Liver (tissue), 9 donors: ENCODE results near the gene LDHAL6B. TPM values are rescaled to one million over a fixed set of nuclear protein-coding genes. Genes with fewer than 3 reads are reported as not detected.

Experiments used
- DNase-seq: peaks from one replicate; pipeline ENCODE4 v3.0.0-alpha.2; 2017; ENCODE audit warnings: low spot score
- H3K27ac ChIP-seq, 2 donors: one replicate each; pipeline ENCODE4 v1.7.0; 2013; ENCODE audit warnings: inconsistent platforms in 2 of 2, low read length in 2 of 2, control low read depth in 1 of 2, low read depth in 1 of 2, mild to moderate bottlenecking in 1 of 2
- H3K27me3 ChIP-seq, 4 donors: one replicate each; pipeline versions ENCODE4 v1.6.1 to v1.7.0; 2013; ENCODE audit warnings: low read length in 3 of 4, inconsistent platforms in 1 of 4, mild to moderate bottlenecking in 1 of 4, moderate library complexity in 1 of 4; ENCODE audit not compliant: control insufficient read depth in 4 of 4, insufficient read depth in 4 of 4
- H3K36me3 ChIP-seq, 4 donors: one replicate each; pipeline versions ENCODE4 v1.6.1 to v1.7.0; 2013; ENCODE audit warnings: low read length in 3 of 4, mild to moderate bottlenecking in 3 of 4, low read depth in 1 of 4, moderate library complexity in 1 of 4; ENCODE audit not compliant: control insufficient read depth in 4 of 4, insufficient read depth in 3 of 4
- H3K4me1 ChIP-seq, 4 donors: one replicate each; pipeline versions ENCODE4 v1.6.1 to v1.7.0; 2013; ENCODE audit warnings: low read length in 3 of 4, mild to moderate bottlenecking in 3 of 4, moderate library complexity in 1 of 4; ENCODE audit not compliant: control insufficient read depth in 4 of 4, insufficient read depth in 4 of 4
- H3K4me3 ChIP-seq, 3 donors: one replicate each; pipeline versions ENCODE4 v1.6.1 to v1.7.0; 2013; ENCODE audit warnings: low read length in 3 of 3, control low read depth in 1 of 3, low read depth in 1 of 3, mild to moderate bottlenecking in 1 of 3
- H3K9ac ChIP-seq, 2 donors: one replicate each; pipeline ENCODE4 v1.7.0; 2013; ENCODE audit warnings: low read length in 2 of 2, mild to moderate bottlenecking in 2 of 2, moderate library complexity in 2 of 2, control low read depth in 1 of 2, low read depth in 1 of 2
- H3K9me3 ChIP-seq, 4 donors: one replicate each; pipeline versions ENCODE4 v1.6.1 to v1.7.0; 2013; ENCODE audit warnings: low read length in 3 of 4; ENCODE audit not compliant: control insufficient read depth in 4 of 4
- EGR1 ChIP-seq, 2 donors: IDR thresholded peaks; 2 replicates each; pipeline ENCODE4 v1.6.1; 2016 to 2018; ENCODE audit warnings: antibody characterized with exemption in 2 of 2, low read depth in 2 of 2
- FOXA1 ChIP-seq: IDR thresholded peaks from 2 replicates; pipeline ENCODE4 v1.6.1; 2016; ENCODE audit warnings: antibody characterized with exemption
- FOXA2 ChIP-seq: IDR thresholded peaks from 2 replicates; pipeline ENCODE4 v1.6.1; 2016; ENCODE audit warnings: antibody characterized with exemption
- GABPA ChIP-seq, 2 donors: IDR thresholded peaks in 1 of 2; conservative IDR thresholded peaks in 1 of 2; 2 replicates each; pipeline ENCODE4 v1.6.1; 2016; ENCODE audit warnings: antibody characterized with exemption in 2 of 2, mild to moderate bottlenecking in 1 of 2, moderate library complexity in 1 of 2
- HNF4A ChIP-seq, 2 donors: conservative IDR thresholded peaks; 2 replicates each; pipeline ENCODE4 v1.6.1; 2016; ENCODE audit warnings: antibody characterized with exemption in 2 of 2, mild to moderate bottlenecking in 2 of 2
- HNF4G ChIP-seq: IDR thresholded peaks from 2 replicates; pipeline ENCODE4 v1.6.1; 2016; ENCODE audit warnings: antibody characterized with exemption
- JUND ChIP-seq, 2 donors: IDR thresholded peaks; 2 replicates each; pipeline ENCODE4 v1.6.1; 2016; ENCODE audit warnings: antibody characterized with exemption in 2 of 2
- NR2F2 ChIP-seq: IDR thresholded peaks from 2 replicates; pipeline ENCODE4 v1.6.1; 2016; ENCODE audit warnings: antibody characterized with exemption
- RAD21 ChIP-seq, 2 donors: IDR thresholded peaks; 2 replicates each; pipeline ENCODE4 v1.6.1; 2016; ENCODE audit warnings: antibody characterized with exemption in 2 of 2, mild to moderate bottlenecking in 2 of 2
- RXRA ChIP-seq, 2 donors: IDR thresholded peaks; 2 replicates each; pipeline ENCODE4 v1.6.1; 2017 to 2018; ENCODE audit warnings: antibody characterized with exemption in 2 of 2, mild to moderate bottlenecking in 1 of 2
- SP1 ChIP-seq: IDR thresholded peaks from 2 replicates; pipeline ENCODE4 v1.6.1; 2018; ENCODE audit warnings: antibody characterized with exemption, mild to moderate bottlenecking
- TAF1 ChIP-seq: conservative IDR thresholded peaks from 2 replicates; pipeline ENCODE4 v1.6.1; 2016; ENCODE audit warnings: antibody characterized with exemption, mild to moderate bottlenecking
- YY1 ChIP-seq: IDR thresholded peaks from 2 replicates; pipeline ENCODE4 v1.6.1; 2016; ENCODE audit warnings: antibody characterized with exemption, mild to moderate bottlenecking
- WGBS: extraction: QIAGEN DNeasy Blood & Tissue Kit; methylation state at CpG from one replicate; pipeline ENCODE4 v1.1.7; 2013; 5-methylcytosine and 5-hydroxymethylcytosine counted together
- polyA plus RNA-seq, 2 donors: library from polyadenylated mRNA; stranded (reverse) in 1 of 2; unstranded in 1 of 2; fragments of 200-250 nt in 1 of 2; fragments of >200 nt in 1 of 2; fragmentation: Nextera tagmentation in 1 of 2; extraction: Ambion mirVana in 1 of 2; gene quantifications; one replicate each; pipeline versions ENCODE4 v1.2.1 to v1.2.3, GENCODE V29; 2013 to 2015
- total RNA-seq, 2 donors: library from RNA; depleted of rRNA; stranded (reverse); fragments of >200 nt; gene quantifications; one replicate each; pipeline ENCODE4 v1.2.3, GENCODE V29; 2014
- TF ChIP-seq, protein P1 (sequence below): IDR thresholded peaks from 2 replicates; pipeline ENCODE4 v1.6.1; 2016; ENCODE audit warnings: antibody characterized with exemption, mild to moderate bottlenecking
- TF ChIP-seq, protein P2 (sequence below): IDR thresholded peaks from 2 replicates; pipeline ENCODE4 v1.6.1; 2016; ENCODE audit warnings: antibody characterized with exemption
- TF ChIP-seq, protein P3 (sequence below): IDR thresholded peaks from 2 replicates; pipeline ENCODE4 v1.6.1; 2016; ENCODE audit warnings: antibody characterized with exemption
- TF ChIP-seq, protein P4 (sequence below): IDR thresholded peaks from 2 replicates; pipeline ENCODE4 v1.6.1; 2016; ENCODE audit warnings: antibody characterized with exemption
- TF ChIP-seq, protein P5 (sequence below): fragments of 150-350 bp; IDR thresholded peaks from 2 replicates; pipeline ENCODE4 v1.5.1; 2017; ENCODE audit warnings: improper control_type of control experiment, low read depth, low read length; ENCODE audit not compliant: missing input control
- donor health status: healthy.
- donor health status: healthy.
- donor health status: healthy.
- donor health status: healthy.
- donor health status: healthy.

LDHAL6B gene
- total and polyA plus RNA-seq, 4 donors = not detected

DNA sequence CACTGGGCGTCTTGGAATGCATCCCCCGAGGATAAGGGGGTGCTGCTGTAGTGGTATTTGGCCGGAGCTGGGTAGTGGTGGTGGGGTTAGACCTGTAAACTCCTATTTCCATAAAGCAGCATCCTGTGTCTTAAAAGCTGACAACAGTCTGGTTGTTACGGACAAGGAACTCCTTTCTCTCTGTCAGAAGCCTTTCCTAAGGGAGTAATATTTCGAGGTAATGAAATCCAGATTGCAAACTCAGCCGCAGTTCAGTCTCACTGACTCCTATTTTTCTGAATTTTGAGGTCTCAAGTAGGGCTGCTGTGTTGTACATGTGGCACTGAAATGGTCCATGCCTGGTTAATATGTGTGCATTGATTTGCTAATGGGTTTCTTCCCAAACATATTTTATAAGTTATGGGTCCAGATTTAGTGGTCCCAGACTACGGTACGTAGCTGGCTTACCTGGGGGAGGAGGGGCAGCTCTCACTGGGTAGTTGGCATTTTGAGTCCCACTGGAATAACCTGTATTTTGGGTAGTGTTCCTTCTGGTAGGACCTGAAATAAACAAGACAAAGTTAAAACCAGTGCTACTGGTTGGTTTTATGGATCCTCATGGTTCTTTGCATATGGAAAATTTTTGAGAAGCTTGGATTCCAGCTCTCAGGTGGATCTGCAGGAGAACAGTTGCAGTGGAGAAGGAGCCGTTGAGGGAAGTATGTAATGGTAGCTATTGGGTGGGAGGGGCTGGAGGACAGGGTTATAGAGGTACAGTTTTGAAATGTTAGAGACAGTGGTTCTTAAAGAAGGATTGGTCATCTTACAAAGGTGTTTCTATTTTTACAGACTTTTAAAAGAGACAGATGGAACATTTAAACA, 48.6 kb upstream of the LDHAL6B start:
- Histone ChIP-seq H3K9me3 (no peaks in the 10 kb centered on the region), H3K27me3 (no peaks in the 10 kb centered on the region), H3K36me3 (peaks cover 11 to 68% (median 27%) of the 10 kb centered on the region in 4 donors), H3K4me1 (no peaks in the 10 kb centered on the region), H3K27ac (no peak overlapping the region), H3K9ac (no peak overlapping the region), H3K4me3 (no peak overlapping the region)
- DNase-seq = no peak
- WGBS = 97% methylated on average over 9 of the region's 9 CpGs
- TF ChIP-seq, protein P1, sequence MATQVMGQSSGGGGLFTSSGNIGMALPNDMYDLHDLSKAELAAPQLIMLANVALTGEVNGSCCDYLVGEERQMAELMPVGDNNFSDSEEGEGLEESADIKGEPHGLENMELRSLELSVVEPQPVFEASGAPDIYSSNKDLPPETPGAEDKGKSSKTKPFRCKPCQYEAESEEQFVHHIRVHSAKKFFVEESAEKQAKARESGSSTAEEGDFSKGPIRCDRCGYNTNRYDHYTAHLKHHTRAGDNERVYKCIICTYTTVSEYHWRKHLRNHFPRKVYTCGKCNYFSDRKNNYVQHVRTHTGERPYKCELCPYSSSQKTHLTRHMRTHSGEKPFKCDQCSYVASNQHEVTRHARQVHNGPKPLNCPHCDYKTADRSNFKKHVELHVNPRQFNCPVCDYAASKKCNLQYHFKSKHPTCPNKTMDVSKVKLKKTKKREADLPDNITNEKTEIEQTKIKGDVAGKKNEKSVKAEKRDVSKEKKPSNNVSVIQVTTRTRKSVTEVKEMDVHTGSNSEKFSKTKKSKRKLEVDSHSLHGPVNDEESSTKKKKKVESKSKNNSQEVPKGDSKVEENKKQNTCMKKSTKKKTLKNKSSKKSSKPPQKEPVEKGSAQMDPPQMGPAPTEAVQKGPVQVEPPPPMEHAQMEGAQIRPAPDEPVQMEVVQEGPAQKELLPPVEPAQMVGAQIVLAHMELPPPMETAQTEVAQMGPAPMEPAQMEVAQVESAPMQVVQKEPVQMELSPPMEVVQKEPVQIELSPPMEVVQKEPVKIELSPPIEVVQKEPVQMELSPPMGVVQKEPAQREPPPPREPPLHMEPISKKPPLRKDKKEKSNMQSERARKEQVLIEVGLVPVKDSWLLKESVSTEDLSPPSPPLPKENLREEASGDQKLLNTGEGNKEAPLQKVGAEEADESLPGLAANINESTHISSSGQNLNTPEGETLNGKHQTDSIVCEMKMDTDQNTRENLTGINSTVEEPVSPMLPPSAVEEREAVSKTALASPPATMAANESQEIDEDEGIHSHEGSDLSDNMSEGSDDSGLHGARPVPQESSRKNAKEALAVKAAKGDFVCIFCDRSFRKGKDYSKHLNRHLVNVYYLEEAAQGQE = no peak
- TF ChIP-seq YY1 = no peak
- no peak for TF ChIP-seq HNF4A (conservative IDR thresholded peaks at IDR 0.05)
- no peak for TF ChIP-seq JUND (IDR thresholded peaks at IDR 0.05)
- TF ChIP-seq, protein P2, sequence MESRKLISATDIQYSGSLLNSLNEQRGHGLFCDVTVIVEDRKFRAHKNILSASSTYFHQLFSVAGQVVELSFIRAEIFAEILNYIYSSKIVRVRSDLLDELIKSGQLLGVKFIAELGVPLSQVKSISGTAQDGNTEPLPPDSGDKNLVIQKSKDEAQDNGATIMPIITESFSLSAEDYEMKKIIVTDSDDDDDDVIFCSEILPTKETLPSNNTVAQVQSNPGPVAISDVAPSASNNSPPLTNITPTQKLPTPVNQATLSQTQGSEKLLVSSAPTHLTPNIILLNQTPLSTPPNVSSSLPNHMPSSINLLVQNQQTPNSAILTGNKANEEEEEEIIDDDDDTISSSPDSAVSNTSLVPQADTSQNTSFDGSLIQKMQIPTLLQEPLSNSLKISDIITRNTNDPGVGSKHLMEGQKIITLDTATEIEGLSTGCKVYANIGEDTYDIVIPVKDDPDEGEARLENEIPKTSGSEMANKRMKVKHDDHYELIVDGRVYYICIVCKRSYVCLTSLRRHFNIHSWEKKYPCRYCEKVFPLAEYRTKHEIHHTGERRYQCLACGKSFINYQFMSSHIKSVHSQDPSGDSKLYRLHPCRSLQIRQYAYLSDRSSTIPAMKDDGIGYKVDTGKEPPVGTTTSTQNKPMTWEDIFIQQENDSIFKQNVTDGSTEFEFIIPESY = no peak
- no peak for TF ChIP-seq RAD21 (IDR thresholded peaks at IDR 0.05)
- TF ChIP-seq TAF1 = no peak
- TF ChIP-seq RXRA (IDR thresholded peaks at IDR 0.05) = no peak
- TF ChIP-seq FOXA1 = no peak
- TF ChIP-seq, protein P3, sequence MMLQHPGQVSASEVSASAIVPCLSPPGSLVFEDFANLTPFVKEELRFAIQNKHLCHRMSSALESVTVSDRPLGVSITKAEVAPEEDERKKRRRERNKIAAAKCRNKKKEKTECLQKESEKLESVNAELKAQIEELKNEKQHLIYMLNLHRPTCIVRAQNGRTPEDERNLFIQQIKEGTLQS = no peak
- TF ChIP-seq GABPA (IDR thresholded peaks at IDR 0.05 in 1 of 2, conservative IDR thresholded peaks at IDR 0.05 in 1 of 2) = no peak
- TF ChIP-seq EGR1 (IDR thresholded peaks at IDR 0.05; ENCODE audit: low read depth in 2 of 2) = no peak
- TF ChIP-seq HNF4G = no peak
- TF ChIP-seq, protein P4, sequence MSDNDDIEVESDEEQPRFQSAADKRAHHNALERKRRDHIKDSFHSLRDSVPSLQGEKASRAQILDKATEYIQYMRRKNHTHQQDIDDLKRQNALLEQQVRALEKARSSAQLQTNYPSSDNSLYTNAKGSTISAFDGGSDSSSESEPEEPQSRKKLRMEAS = no peak
- no peak for TF ChIP-seq FOXA2

DNA sequence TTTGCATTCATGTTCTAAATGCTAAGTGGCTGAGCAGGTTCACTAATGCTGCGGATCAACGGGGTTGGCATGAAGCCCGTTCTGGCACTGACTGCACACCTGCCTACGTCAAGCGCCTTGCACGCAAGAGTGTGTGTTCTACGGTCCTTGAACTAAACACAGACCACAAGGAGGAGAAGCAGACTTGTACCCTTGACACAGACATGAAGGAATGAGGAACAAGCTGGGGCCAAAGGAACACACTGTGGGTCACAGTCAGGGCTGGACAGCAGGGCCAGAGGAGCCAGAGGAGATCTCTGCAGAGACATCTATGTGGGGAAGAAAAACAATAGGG, 48.0 kb upstream of the LDHAL6B start:
- 93% methylated on average over 7 of the region's 7 CpGs for WGBS
- no peak for DNase-seq
- H3K36me3 ChIP-seq = peaks cover 11 to 65% (median 22%) of the 10 kb centered on the region in 4 donors
- no peaks in the 10 kb centered on the region for H3K9me3 ChIP-seq
- no peak overlapping the region for H3K27ac ChIP-seq
- H3K4me3 ChIP-seq = no peak overlapping the region
- no peaks in the 10 kb centered on the region for H3K27me3 ChIP-seq
- H3K4me1 ChIP-seq = no peaks in the 10 kb centered on the region
- H3K9ac ChIP-seq = no peak overlapping the region
- no peak for TF ChIP-seq SP1
- TF ChIP-seq GABPA (IDR thresholded peaks at IDR 0.05 in 1 of 2, conservative IDR thresholded peaks at IDR 0.05 in 1 of 2) = no peak
- no peak for TF ChIP-seq RXRA (IDR thresholded peaks at IDR 0.05)
- TF ChIP-seq TAF1 = no peak
- no peak for TF ChIP-seq EGR1 (IDR thresholded peaks at IDR 0.05; ENCODE audit: low read depth in 2 of 2)
- no peak for TF ChIP-seq HNF4A (conservative IDR thresholded peaks at IDR 0.05)
- no peak for TF ChIP-seq YY1
- TF ChIP-seq FOXA2 = no peak
- TF ChIP-seq NR2F2 = no peak
- TF ChIP-seq, protein P4 = no peak
- TF ChIP-seq, protein P3 = no peak
- TF ChIP-seq, protein P5, sequence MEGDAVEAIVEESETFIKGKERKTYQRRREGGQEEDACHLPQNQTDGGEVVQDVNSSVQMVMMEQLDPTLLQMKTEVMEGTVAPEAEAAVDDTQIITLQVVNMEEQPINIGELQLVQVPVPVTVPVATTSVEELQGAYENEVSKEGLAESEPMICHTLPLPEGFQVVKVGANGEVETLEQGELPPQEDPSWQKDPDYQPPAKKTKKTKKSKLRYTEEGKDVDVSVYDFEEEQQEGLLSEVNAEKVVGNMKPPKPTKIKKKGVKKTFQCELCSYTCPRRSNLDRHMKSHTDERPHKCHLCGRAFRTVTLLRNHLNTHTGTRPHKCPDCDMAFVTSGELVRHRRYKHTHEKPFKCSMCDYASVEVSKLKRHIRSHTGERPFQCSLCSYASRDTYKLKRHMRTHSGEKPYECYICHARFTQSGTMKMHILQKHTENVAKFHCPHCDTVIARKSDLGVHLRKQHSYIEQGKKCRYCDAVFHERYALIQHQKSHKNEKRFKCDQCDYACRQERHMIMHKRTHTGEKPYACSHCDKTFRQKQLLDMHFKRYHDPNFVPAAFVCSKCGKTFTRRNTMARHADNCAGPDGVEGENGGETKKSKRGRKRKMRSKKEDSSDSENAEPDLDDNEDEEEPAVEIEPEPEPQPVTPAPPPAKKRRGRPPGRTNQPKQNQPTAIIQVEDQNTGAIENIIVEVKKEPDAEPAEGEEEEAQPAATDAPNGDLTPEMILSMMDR = no peak
- no peak for TF ChIP-seq HNF4G
